Fibroblast of lung (primary cell): ENCODE measurements around the gene WNK2.

Source experiments
- EZH2 ChIP-seq: IDR thresholded peaks from 2 replicates; pipeline ENCODE4 v1.5.1; 2012; ENCODE audit warnings: low read length, control low read depth, mild to moderate bottlenecking; ENCODE audit errors: missing control alignments
- TF ChIP-seq, protein P1 (sequence below), 2 donors: IDR thresholded peaks in 1 of 2; conservative IDR thresholded peaks in 1 of 2; 1 replicate in 1 of 2; 2 replicates in 1 of 2; pipeline ENCODE4 v1.5.1; 2011 to 2012; ENCODE audit warnings: low read length in 2 of 2, control low read depth in 1 of 2, inconsistent platforms in 1 of 2, low read depth in 1 of 2, mild to moderate bottlenecking in 1 of 2

DNA sequence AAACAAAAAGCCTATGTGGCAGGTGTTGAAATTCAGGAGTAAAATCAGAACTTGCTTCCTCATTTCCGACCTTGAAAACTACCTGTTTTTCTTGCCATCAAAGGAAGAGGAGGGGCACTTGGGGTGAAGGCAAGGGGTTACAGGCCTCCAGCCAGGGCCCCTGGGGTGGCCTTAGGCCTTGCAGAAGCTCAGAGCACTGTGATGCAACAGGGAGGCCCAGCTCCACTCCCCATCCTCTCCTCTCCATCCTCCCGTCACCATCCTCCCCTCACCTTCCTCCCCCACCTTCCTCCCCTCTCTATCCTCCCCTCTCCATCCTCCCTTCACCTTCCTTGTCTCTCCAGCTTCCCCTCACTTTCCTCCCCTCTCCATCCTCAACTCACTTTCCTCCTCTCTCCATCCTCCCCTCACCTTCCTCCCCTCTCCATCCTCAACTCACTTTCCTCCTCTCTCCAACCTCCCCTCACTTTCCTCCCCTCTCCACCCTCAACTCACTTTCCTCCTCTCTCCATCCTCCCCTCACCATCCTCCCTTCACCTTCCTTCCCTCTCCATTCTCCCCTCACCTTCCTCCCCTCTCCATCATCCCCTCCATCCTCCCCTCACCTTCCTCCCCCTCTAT, 111.6 kb downstream of the WNK2 start:
- TF ChIP-seq, protein P1, sequence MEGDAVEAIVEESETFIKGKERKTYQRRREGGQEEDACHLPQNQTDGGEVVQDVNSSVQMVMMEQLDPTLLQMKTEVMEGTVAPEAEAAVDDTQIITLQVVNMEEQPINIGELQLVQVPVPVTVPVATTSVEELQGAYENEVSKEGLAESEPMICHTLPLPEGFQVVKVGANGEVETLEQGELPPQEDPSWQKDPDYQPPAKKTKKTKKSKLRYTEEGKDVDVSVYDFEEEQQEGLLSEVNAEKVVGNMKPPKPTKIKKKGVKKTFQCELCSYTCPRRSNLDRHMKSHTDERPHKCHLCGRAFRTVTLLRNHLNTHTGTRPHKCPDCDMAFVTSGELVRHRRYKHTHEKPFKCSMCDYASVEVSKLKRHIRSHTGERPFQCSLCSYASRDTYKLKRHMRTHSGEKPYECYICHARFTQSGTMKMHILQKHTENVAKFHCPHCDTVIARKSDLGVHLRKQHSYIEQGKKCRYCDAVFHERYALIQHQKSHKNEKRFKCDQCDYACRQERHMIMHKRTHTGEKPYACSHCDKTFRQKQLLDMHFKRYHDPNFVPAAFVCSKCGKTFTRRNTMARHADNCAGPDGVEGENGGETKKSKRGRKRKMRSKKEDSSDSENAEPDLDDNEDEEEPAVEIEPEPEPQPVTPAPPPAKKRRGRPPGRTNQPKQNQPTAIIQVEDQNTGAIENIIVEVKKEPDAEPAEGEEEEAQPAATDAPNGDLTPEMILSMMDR (conservative IDR thresholded peaks at IDR 0.05 in 1 of 2, IDR thresholded peaks at IDR 0.05 in 1 of 2; ENCODE audit: low read depth in 1 of 2, low read length in 2 of 2): no peak
- no peak for TF ChIP-seq EZH2
